ENCODE results near the gene CCDC70.

GRCh38 chr13:51826606-51827005, 35.2 kb upstream of the CCDC70 start:
- TF ChIP-seq, protein P1, sequence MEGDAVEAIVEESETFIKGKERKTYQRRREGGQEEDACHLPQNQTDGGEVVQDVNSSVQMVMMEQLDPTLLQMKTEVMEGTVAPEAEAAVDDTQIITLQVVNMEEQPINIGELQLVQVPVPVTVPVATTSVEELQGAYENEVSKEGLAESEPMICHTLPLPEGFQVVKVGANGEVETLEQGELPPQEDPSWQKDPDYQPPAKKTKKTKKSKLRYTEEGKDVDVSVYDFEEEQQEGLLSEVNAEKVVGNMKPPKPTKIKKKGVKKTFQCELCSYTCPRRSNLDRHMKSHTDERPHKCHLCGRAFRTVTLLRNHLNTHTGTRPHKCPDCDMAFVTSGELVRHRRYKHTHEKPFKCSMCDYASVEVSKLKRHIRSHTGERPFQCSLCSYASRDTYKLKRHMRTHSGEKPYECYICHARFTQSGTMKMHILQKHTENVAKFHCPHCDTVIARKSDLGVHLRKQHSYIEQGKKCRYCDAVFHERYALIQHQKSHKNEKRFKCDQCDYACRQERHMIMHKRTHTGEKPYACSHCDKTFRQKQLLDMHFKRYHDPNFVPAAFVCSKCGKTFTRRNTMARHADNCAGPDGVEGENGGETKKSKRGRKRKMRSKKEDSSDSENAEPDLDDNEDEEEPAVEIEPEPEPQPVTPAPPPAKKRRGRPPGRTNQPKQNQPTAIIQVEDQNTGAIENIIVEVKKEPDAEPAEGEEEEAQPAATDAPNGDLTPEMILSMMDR (IDR thresholded peaks at IDR 0.05) = no peak
- TF ChIP-seq POLR2AphosphoS5 (IDR thresholded peaks at IDR 0.05) = no peak
- no peak for TF ChIP-seq EP300 (IDR thresholded peaks at IDR 0.05)
